ENCODE measurements around the gene EPSTI1.
A peak's percentile ranks its signal among the peaks of the same experiment; 100 is the strongest.

The EPSTI1 gene

GRCh38 chr13:43023289-43023963 is 31.4 kb upstream of the EPSTI1 start, which contains the start of gene DNAJC15:
Gene DNAJC15 (plus strand): TSS chr13:43023586. CDS start chr13:43023627, 41 bp downstream.
- Histone ChIP-seq H3K9ac (ENCODE audit: low read length) (peak within 1 kb of the TSS; percentile 91), H3K4me2 (ENCODE audit: low read length) (peak within 1 kb of the TSS; percentile 95), H3F3A (ENCODE audit: insufficient read depth, low read length) (no peaks in the 10 kb centered on the region), H3K4me1 (ENCODE audit: insufficient read depth, low read length, severe bottlenecking) (peaks cover 39% of the 10 kb centered on the region), H3K9me2 (ENCODE audit: low read depth, low read length) (no peaks in the 10 kb centered on the region), H2AFZ (ENCODE audit: low read length) (peak within 1 kb of the TSS; percentile 98), H3K9me3 (ENCODE audit: low read length) (no peaks in the 10 kb centered on the region), H3K27ac (ENCODE audit: low read depth, low read length, poor library complexity, severe bottlenecking) (peak within 1 kb of the TSS; percentile 86), H4K20me1 (ENCODE audit: insufficient read depth, low read length) (no peaks in the 10 kb centered on the region), H3K27me3 (ENCODE audit: insufficient read depth, low read length) (no peaks in the 10 kb centered on the region), H3K79me2 (ENCODE audit: insufficient read depth, low read length) (peaks cover 28% of the 10 kb centered on the region), H3K36me3 (ENCODE audit: insufficient read depth, low read length) (peaks cover 16% of the 10 kb centered on the region), H3K4me3 (ENCODE audit: low read depth, low read length, poor library complexity, severe bottlenecking) (peak within 1 kb of the TSS; percentile 80)
- no peak for TF ChIP-seq EZH2 (IDR thresholded peaks at IDR 0.05; ENCODE audit: borderline replicate concordance, low read length)
- TF ChIP-seq CTCF (IDR thresholded peaks at IDR 0.05; ENCODE audit: low read length): no peak; the same call in 1 of the 2 replicates

- Histone ChIP-seq H3K4me3 (ENCODE audit: low read depth, low read length, poor library complexity, severe bottlenecking) (peak overlapping the region; percentile 80), H3K27ac (ENCODE audit: low read depth, low read length, poor library complexity, severe bottlenecking) (peak overlapping the region; percentile 86), H3K4me2 (ENCODE audit: low read length) (peak overlapping the region; percentile 95), H3K79me2 (ENCODE audit: insufficient read depth, low read length) (peaks cover 26% of the 10 kb centered on the region), H3K27me3 (ENCODE audit: insufficient read depth, low read length) (no peaks in the 10 kb centered on the region), H3K36me3 (ENCODE audit: insufficient read depth, low read length) (peaks cover 11% of the 10 kb centered on the region), H3K9me2 (ENCODE audit: low read depth, low read length) (no peaks in the 10 kb centered on the region), H3K4me1 (ENCODE audit: insufficient read depth, low read length, severe bottlenecking) (peaks cover 39% of the 10 kb centered on the region), H4K20me1 (ENCODE audit: insufficient read depth, low read length) (no peaks in the 10 kb centered on the region), H3F3A (ENCODE audit: insufficient read depth, low read length) (no peaks in the 10 kb centered on the region), H3K9ac (ENCODE audit: low read length) (peak overlapping the region; percentile 91), H2AFZ (ENCODE audit: low read length) (peak overlapping the region; percentile 98), H3K9me3 (ENCODE audit: low read length) (no peaks in the 10 kb centered on the region)
- TF ChIP-seq EZH2 (IDR thresholded peaks at IDR 0.05; ENCODE audit: borderline replicate concordance, low read length): no peak
- no peak for TF ChIP-seq CTCF (IDR thresholded peaks at IDR 0.05; ENCODE audit: low read length)
These were observed 30.9 kb upstream of the EPSTI1 start for GRCh38 chr13:43022934-43023288.

GRCh38 chr13:43021926-43022670 is 30.1 kb upstream of the EPSTI1 start:
- H3K27ac ChIP-seq (ENCODE audit: low read depth, low read length, poor library complexity, severe bottlenecking): no peak overlapping the region
- H3K4me3 ChIP-seq (ENCODE audit: low read depth, low read length, poor library complexity, severe bottlenecking): no peak overlapping the region
- no peak overlapping the region for H3K4me2 ChIP-seq (ENCODE audit: low read length)

More at GRCh38 chr13:43021926-43022670, 30.1 kb upstream of the EPSTI1 start:
- Histone ChIP-seq H3K36me3 (ENCODE audit: insufficient read depth, low read length) (peaks cover 8% of the 10 kb centered on the region), H3F3A (ENCODE audit: insufficient read depth, low read length) (no peaks in the 10 kb centered on the region), H3K4me1 (ENCODE audit: insufficient read depth, low read length, severe bottlenecking) (peaks cover 37% of the 10 kb centered on the region), H3K9me3 (ENCODE audit: low read length) (no peaks in the 10 kb centered on the region), H3K79me2 (ENCODE audit: insufficient read depth, low read length) (peaks cover 26% of the 10 kb centered on the region), H3K9ac (ENCODE audit: low read length) (no peak overlapping the region), H4K20me1 (ENCODE audit: insufficient read depth, low read length) (no peaks in the 10 kb centered on the region), H3K9me2 (ENCODE audit: low read depth, low read length) (no peaks in the 10 kb centered on the region), H3K27me3 (ENCODE audit: insufficient read depth, low read length) (no peaks in the 10 kb centered on the region), H2AFZ (ENCODE audit: low read length) (no peak overlapping the region)
- TF ChIP-seq EZH2 (IDR thresholded peaks at IDR 0.05; ENCODE audit: borderline replicate concordance, low read length) (no peak), CTCF (IDR thresholded peaks at IDR 0.05; ENCODE audit: low read length) (no peak)
